ENCODE measurements around the gene BCLAF3. TPM values are rescaled to one million over a fixed set of nuclear protein-coding genes. Genes with fewer than 3 reads are reported as not detected.

The BCLAF3 gene
- polyA plus RNA-seq, 3 donors = 0.87 to 4.0 (median 1.1) TPM

DNA sequence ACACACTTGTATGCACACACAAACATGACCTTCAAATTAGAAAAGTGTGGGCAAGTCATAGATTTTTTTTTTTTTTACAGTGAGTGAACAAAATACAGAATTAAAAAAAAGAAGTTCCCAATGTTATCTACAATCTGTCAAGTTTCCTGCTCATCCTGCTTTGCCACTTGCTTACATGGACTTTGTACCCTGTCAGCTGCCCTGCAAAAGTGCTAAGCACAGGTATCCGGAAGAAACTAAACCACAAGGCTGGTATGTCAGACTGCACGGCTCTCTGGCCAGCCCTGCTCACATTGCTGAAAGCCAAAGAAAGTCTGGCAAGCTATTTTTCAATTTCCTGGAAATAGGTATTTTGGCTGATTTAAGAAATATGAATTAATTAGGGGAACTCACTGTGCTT, 38.9 kb upstream of the BCLAF3 start:
- H3K27me3 ChIP-seq (ENCODE audit: control insufficient read depth in 2 of 2, insufficient read depth in 2 of 2, low read length in 2 of 2) = no peaks in the 10 kb centered on the region
- no peak overlapping the region for H3K27ac ChIP-seq (ENCODE audit: low read depth in 1 of 2, low read length in 2 of 2)
- intact Hi-C loops (cut with micrococcal nuclease) = no loop called here
- WGBS (ENCODE audit: insufficient coverage) = no CpG with 5 or more reads among the region's 2 CpGs
- Mint-ChIP-seq H3K27ac (no peak overlapping the region), H3K4me3 (no peak overlapping the region), H3K9me3 (no peaks in the 10 kb centered on the region), H3K4me1 (no peaks in the 10 kb centered on the region), H3K36me3 (no peaks in the 10 kb centered on the region), H3K27me3 (ENCODE audit: low read depth in 3 of 3) (peaks cover 0 to 15% (median 0%) of the 10 kb centered on the region in 3 donors)
- no peak overlapping the region for H2AFZ ChIP-seq (ENCODE audit: insufficient read depth, low read depth, low read length, poor library complexity, severe bottlenecking)
- H3K9me3 ChIP-seq (replicated peaks in 1 of 2; ENCODE audit: control insufficient read depth in 1 of 2, insufficient read depth in 1 of 2, low read length in 2 of 2) = no peaks in the 10 kb centered on the region
- no peak overlapping the region for H3K9ac ChIP-seq (ENCODE audit: insufficient read depth, low read length, poor library complexity, severe bottlenecking)
- TF ChIP-seq, protein P1, sequence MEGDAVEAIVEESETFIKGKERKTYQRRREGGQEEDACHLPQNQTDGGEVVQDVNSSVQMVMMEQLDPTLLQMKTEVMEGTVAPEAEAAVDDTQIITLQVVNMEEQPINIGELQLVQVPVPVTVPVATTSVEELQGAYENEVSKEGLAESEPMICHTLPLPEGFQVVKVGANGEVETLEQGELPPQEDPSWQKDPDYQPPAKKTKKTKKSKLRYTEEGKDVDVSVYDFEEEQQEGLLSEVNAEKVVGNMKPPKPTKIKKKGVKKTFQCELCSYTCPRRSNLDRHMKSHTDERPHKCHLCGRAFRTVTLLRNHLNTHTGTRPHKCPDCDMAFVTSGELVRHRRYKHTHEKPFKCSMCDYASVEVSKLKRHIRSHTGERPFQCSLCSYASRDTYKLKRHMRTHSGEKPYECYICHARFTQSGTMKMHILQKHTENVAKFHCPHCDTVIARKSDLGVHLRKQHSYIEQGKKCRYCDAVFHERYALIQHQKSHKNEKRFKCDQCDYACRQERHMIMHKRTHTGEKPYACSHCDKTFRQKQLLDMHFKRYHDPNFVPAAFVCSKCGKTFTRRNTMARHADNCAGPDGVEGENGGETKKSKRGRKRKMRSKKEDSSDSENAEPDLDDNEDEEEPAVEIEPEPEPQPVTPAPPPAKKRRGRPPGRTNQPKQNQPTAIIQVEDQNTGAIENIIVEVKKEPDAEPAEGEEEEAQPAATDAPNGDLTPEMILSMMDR (IDR thresholded peaks at IDR 0.05) = no peak
- no peak for DNase-seq
- H3K4me1 ChIP-seq (ENCODE audit: control insufficient read depth in 1 of 2, insufficient read depth in 2 of 2, low read length in 2 of 2) = no peaks in the 10 kb centered on the region
- H3K4me2 ChIP-seq (replicated peaks; ENCODE audit: extremely low read depth, low read length, poor library complexity, severe bottlenecking) = no peak overlapping the region
- H3K36me3 ChIP-seq (replicated peaks in 1 of 2; ENCODE audit: control insufficient read depth in 1 of 2, insufficient read depth in 2 of 2, low read length in 2 of 2) = no peaks in the 10 kb centered on the region
- no peak overlapping the region for H3K4me3 ChIP-seq (replicated peaks in 1 of 3; ENCODE audit: low read depth in 2 of 3, low read length in 3 of 3)
- no peaks in the 10 kb centered on the region for H3K79me2 ChIP-seq (ENCODE audit: insufficient read depth, low read length)
- no peaks in the 10 kb centered on the region for H4K20me1 ChIP-seq (ENCODE audit: insufficient read depth, low read length)

DNA sequence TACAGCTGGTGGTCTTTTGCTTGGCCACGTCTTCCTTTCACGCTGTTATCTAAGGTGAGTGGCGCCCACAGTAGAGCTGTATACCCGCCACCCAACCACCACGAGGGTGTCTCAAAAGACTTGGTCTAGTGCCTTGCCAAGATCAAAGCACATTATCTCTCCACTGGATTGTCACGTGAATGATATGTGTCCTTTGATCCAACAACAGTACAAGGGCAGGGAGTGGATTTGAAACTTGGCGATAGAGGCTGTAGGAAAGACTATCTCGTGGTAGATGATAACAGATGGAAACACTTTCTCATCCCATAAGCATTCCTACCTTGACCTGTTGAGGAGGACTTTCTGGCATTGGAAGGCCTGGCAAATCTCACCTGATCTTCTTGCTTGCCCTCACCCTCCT, 37.7 kb upstream of the BCLAF3 start:
- no peaks in the 10 kb centered on the region for H3K27me3 ChIP-seq (ENCODE audit: control insufficient read depth in 2 of 2, insufficient read depth in 2 of 2, low read length in 2 of 2)
- intact Hi-C loops (cut with micrococcal nuclease) = no loop called here
- H3K4me2 ChIP-seq (replicated peaks; ENCODE audit: extremely low read depth, low read length, poor library complexity, severe bottlenecking) = no peak overlapping the region
- no peak overlapping the region for H3K27ac ChIP-seq (ENCODE audit: low read depth in 1 of 2, low read length in 2 of 2)
- no CpG with 5 or more reads among the region's 8 CpGs for WGBS (ENCODE audit: insufficient coverage)
- H3K27ac Mint-ChIP-seq = no peak overlapping the region
- TF ChIP-seq, protein P1 (IDR thresholded peaks at IDR 0.05) = no peak
- no peaks in the 10 kb centered on the region for H3K79me2 ChIP-seq (ENCODE audit: insufficient read depth, low read length)
- no peak overlapping the region for H3K4me3 Mint-ChIP-seq
- peaks cover 0 to 16% (median 2%) of the 10 kb centered on the region in 3 donors for H3K27me3 Mint-ChIP-seq (ENCODE audit: low read depth in 3 of 3)
- no peaks in the 10 kb centered on the region for H3K9me3 Mint-ChIP-seq
- H3K36me3 ChIP-seq (replicated peaks in 1 of 2; ENCODE audit: control insufficient read depth in 1 of 2, insufficient read depth in 2 of 2, low read length in 2 of 2) = no peaks in the 10 kb centered on the region
- H4K20me1 ChIP-seq (ENCODE audit: insufficient read depth, low read length) = no peaks in the 10 kb centered on the region
- no peak overlapping the region for H3K4me3 ChIP-seq (replicated peaks in 1 of 3; ENCODE audit: low read depth in 2 of 3, low read length in 3 of 3)
- no peaks in the 10 kb centered on the region for H3K4me1 ChIP-seq (ENCODE audit: control insufficient read depth in 1 of 2, insufficient read depth in 2 of 2, low read length in 2 of 2)
- no peak overlapping the region for H2AFZ ChIP-seq (ENCODE audit: insufficient read depth, low read depth, low read length, poor library complexity, severe bottlenecking)
- no peak for DNase-seq
- H3K4me1 Mint-ChIP-seq = no peaks in the 10 kb centered on the region
- no peak overlapping the region for H3K9ac ChIP-seq (ENCODE audit: insufficient read depth, low read length, poor library complexity, severe bottlenecking)
- no peaks in the 10 kb centered on the region for H3K36me3 Mint-ChIP-seq
- H3K9me3 ChIP-seq (replicated peaks in 1 of 2; ENCODE audit: control insufficient read depth in 1 of 2, insufficient read depth in 1 of 2, low read length in 2 of 2) = no peaks in the 10 kb centered on the region

Data from CD14-positive monocyte (primary cell).